ENCODE data around the gene AMBRA1.

The AMBRA1 gene

GRCh38 chr11:46640036-46640788, 46.4 kb upstream of the AMBRA1 start:
- H2BK15ac ChIP-seq (replicated peaks; ENCODE audit: low read depth) = no peak overlapping the region
- peaks cover 4% of the 10 kb centered on the region for H3K36me3 ChIP-seq (ENCODE audit: control insufficient read depth, insufficient read depth, low read length)
- no peak overlapping the region for H3K18ac ChIP-seq (ENCODE audit: low read length)
- no peak overlapping the region for H2AK5ac ChIP-seq (ENCODE audit: low read length)
- H3K23ac ChIP-seq (ENCODE audit: low read length) = no peak overlapping the region
- H3K27ac ChIP-seq (ENCODE audit: low read depth, low read length) = no peak overlapping the region
- no peak overlapping the region for H3K56ac ChIP-seq (ENCODE audit: low read length)
- H3K79me2 ChIP-seq (ENCODE audit: control insufficient read depth, insufficient read depth, low read length) = no peaks in the 10 kb centered on the region
- no peak overlapping the region for H3K4me2 ChIP-seq (ENCODE audit: low read length)
- no peak overlapping the region for H3K4ac ChIP-seq (ENCODE audit: low read depth, low read length)
- no peak overlapping the region for H4K5ac ChIP-seq (ENCODE audit: low read length)
- H3K79me1 ChIP-seq (ENCODE audit: low read length) = no peaks in the 10 kb centered on the region
- no peak for DNase-seq
- WGBS (ENCODE audit: extremely low coverage, insufficient coverage, low lambda C conversion rate) = no CpG with 5 or more reads among the region's 6 CpGs
- H3K4me3 ChIP-seq (ENCODE audit: low read length) = no peak overlapping the region
- no peaks in the 10 kb centered on the region for H3K4me1 ChIP-seq (ENCODE audit: control insufficient read depth, low read depth, low read length)
- no peak overlapping the region for H2BK5ac ChIP-seq (ENCODE audit: low read length)
- H4K8ac ChIP-seq (ENCODE audit: low read depth, low read length) = no peak overlapping the region
- H3K27me3 ChIP-seq (ENCODE audit: insufficient read depth, low read length, poor library complexity) = no peaks in the 10 kb centered on the region
- H2BK120ac ChIP-seq (ENCODE audit: low read depth, low read length) = no peak overlapping the region
- H3K9ac ChIP-seq (ENCODE audit: low read length) = no peak overlapping the region

- Histone ChIP-seq H3K27me3 (ENCODE audit: insufficient read depth, low read length, poor library complexity) (no peaks in the 10 kb centered on the region), H3K79me1 (ENCODE audit: low read length) (no peaks in the 10 kb centered on the region), H2AK5ac (ENCODE audit: low read length) (no peak overlapping the region), H3K9ac (ENCODE audit: low read length) (no peak overlapping the region), H3K36me3 (ENCODE audit: control insufficient read depth, insufficient read depth, low read length) (peaks cover 4% of the 10 kb centered on the region), H4K8ac (ENCODE audit: low read depth, low read length) (no peak overlapping the region), H3K4me2 (ENCODE audit: low read length) (no peak overlapping the region), H2BK120ac (ENCODE audit: low read depth, low read length) (no peak overlapping the region), H2BK5ac (ENCODE audit: low read length) (no peak overlapping the region), H3K18ac (ENCODE audit: low read length) (no peak overlapping the region), H4K5ac (ENCODE audit: low read length) (no peak overlapping the region), H2BK15ac (replicated peaks; ENCODE audit: low read depth) (no peak overlapping the region), H3K4ac (ENCODE audit: low read depth, low read length) (no peak overlapping the region), H3K23ac (ENCODE audit: low read length) (no peak overlapping the region), H3K27ac (ENCODE audit: low read depth, low read length) (no peak overlapping the region), H3K56ac (ENCODE audit: low read length) (no peak overlapping the region), H3K4me1 (ENCODE audit: control insufficient read depth, low read depth, low read length) (no peaks in the 10 kb centered on the region), H3K4me3 (ENCODE audit: low read length) (no peak overlapping the region), H3K79me2 (ENCODE audit: control insufficient read depth, insufficient read depth, low read length) (no peaks in the 10 kb centered on the region)
- no CpG with 5 or more reads among the region's 7 CpGs for WGBS (ENCODE audit: extremely low coverage, insufficient coverage, low lambda C conversion rate)
- DNase-seq = no peak
These were observed 45.5 kb upstream of the AMBRA1 start for GRCh38 chr11:46639197-46639839.

- no peaks in the 10 kb centered on the region for H3K27me3 ChIP-seq (ENCODE audit: insufficient read depth, low read length, poor library complexity)
- no peak overlapping the region for H2AK5ac ChIP-seq (ENCODE audit: low read length)
- no peak overlapping the region for H2BK15ac ChIP-seq (replicated peaks; ENCODE audit: low read depth)
- H3K4me3 ChIP-seq (ENCODE audit: low read length) = no peak overlapping the region
- H3K4ac ChIP-seq (ENCODE audit: low read depth, low read length) = no peak overlapping the region
- H3K56ac ChIP-seq (ENCODE audit: low read length) = no peak overlapping the region
- H3K27ac ChIP-seq (ENCODE audit: low read depth, low read length) = no peak overlapping the region
- H3K79me2 ChIP-seq (ENCODE audit: control insufficient read depth, insufficient read depth, low read length) = no peaks in the 10 kb centered on the region
- no CpG with 5 or more reads among the region's 5 CpGs for WGBS (ENCODE audit: extremely low coverage, insufficient coverage, low lambda C conversion rate)
- H3K9ac ChIP-seq (ENCODE audit: low read length) = no peak overlapping the region
- no peak overlapping the region for H3K4me2 ChIP-seq (ENCODE audit: low read length)
- H4K5ac ChIP-seq (ENCODE audit: low read length) = no peak overlapping the region
- H3K18ac ChIP-seq (ENCODE audit: low read length) = no peak overlapping the region
- peaks cover 4% of the 10 kb centered on the region for H3K36me3 ChIP-seq (ENCODE audit: control insufficient read depth, insufficient read depth, low read length)
- no peak overlapping the region for H3K23ac ChIP-seq (ENCODE audit: low read length)
- no peak overlapping the region for H4K8ac ChIP-seq (ENCODE audit: low read depth, low read length)
- DNase-seq = no peak
- no peak overlapping the region for H2BK120ac ChIP-seq (ENCODE audit: low read depth, low read length)
- H3K4me1 ChIP-seq (ENCODE audit: control insufficient read depth, low read depth, low read length) = no peaks in the 10 kb centered on the region
- no peak overlapping the region for H2BK5ac ChIP-seq (ENCODE audit: low read length)
- no peaks in the 10 kb centered on the region for H3K79me1 ChIP-seq (ENCODE audit: low read length)
These were observed 43.7 kb upstream of the AMBRA1 start for GRCh38 chr11:46637546-46637945.

- no peak overlapping the region for H2BK15ac ChIP-seq (replicated peaks; ENCODE audit: low read depth)
- no peak overlapping the region for H4K8ac ChIP-seq (ENCODE audit: low read depth, low read length)
- no peak overlapping the region for H3K27ac ChIP-seq (ENCODE audit: low read depth, low read length)
- H3K36me3 ChIP-seq (ENCODE audit: control insufficient read depth, insufficient read depth, low read length) = peaks cover 2% of the 10 kb centered on the region
- no peak overlapping the region for H2BK5ac ChIP-seq (ENCODE audit: low read length)
- no peaks in the 10 kb centered on the region for H3K4me1 ChIP-seq (ENCODE audit: control insufficient read depth, low read depth, low read length)
- H3K56ac ChIP-seq (ENCODE audit: low read length) = no peak overlapping the region
- no peak overlapping the region for H3K4me3 ChIP-seq (ENCODE audit: low read length)
- no peak overlapping the region for H3K9ac ChIP-seq (ENCODE audit: low read length)
- H2AK5ac ChIP-seq (ENCODE audit: low read length) = no peak overlapping the region
- H3K18ac ChIP-seq (ENCODE audit: low read length) = no peak overlapping the region
- H3K4me2 ChIP-seq (ENCODE audit: low read length) = no peak overlapping the region
- H3K79me1 ChIP-seq (ENCODE audit: low read length) = peaks cover 2% of the 10 kb centered on the region
- H3K4ac ChIP-seq (ENCODE audit: low read depth, low read length) = no peak overlapping the region
- H2BK120ac ChIP-seq (ENCODE audit: low read depth, low read length) = no peak overlapping the region
- DNase-seq = no peak
- no peaks in the 10 kb centered on the region for H3K27me3 ChIP-seq (ENCODE audit: insufficient read depth, low read length, poor library complexity)
- no peak overlapping the region for H4K5ac ChIP-seq (ENCODE audit: low read length)
- H3K23ac ChIP-seq (ENCODE audit: low read length) = no peak overlapping the region
- no peaks in the 10 kb centered on the region for H3K79me2 ChIP-seq (ENCODE audit: control insufficient read depth, insufficient read depth, low read length)
- no CpG with 5 or more reads among the region's 5 CpGs for WGBS (ENCODE audit: extremely low coverage, insufficient coverage, low lambda C conversion rate)
These were observed 41.8 kb upstream of the AMBRA1 start for GRCh38 chr11:46635557-46636139.

- Histone ChIP-seq H2BK15ac (replicated peaks; ENCODE audit: low read depth) (no peak overlapping the region), H3K27me3 (ENCODE audit: insufficient read depth, low read length, poor library complexity) (no peaks in the 10 kb centered on the region), H2BK120ac (ENCODE audit: low read depth, low read length) (no peak overlapping the region), H3K4me1 (ENCODE audit: control insufficient read depth, low read depth, low read length) (no peaks in the 10 kb centered on the region), H3K36me3 (ENCODE audit: control insufficient read depth, insufficient read depth, low read length) (peaks cover 2% of the 10 kb centered on the region), H3K27ac (ENCODE audit: low read depth, low read length) (no peak overlapping the region), H3K79me1 (ENCODE audit: low read length) (peaks cover 2% of the 10 kb centered on the region), H3K4me2 (ENCODE audit: low read length) (no peak overlapping the region), H3K56ac (ENCODE audit: low read length) (no peak overlapping the region), H4K8ac (ENCODE audit: low read depth, low read length) (no peak overlapping the region), H3K9ac (ENCODE audit: low read length) (no peak overlapping the region), H3K4ac (ENCODE audit: low read depth, low read length) (no peak overlapping the region), H2AK5ac (ENCODE audit: low read length) (no peak overlapping the region), H4K5ac (ENCODE audit: low read length) (no peak overlapping the region), H3K4me3 (ENCODE audit: low read length) (no peak overlapping the region), H3K18ac (ENCODE audit: low read length) (no peak overlapping the region), H3K79me2 (ENCODE audit: control insufficient read depth, insufficient read depth, low read length) (no peaks in the 10 kb centered on the region), H3K23ac (ENCODE audit: low read length) (no peak overlapping the region), H2BK5ac (ENCODE audit: low read length) (no peak overlapping the region)
- no peak for DNase-seq
- WGBS (ENCODE audit: extremely low coverage, insufficient coverage, low lambda C conversion rate) = no CpG with 5 or more reads among the region's 22 CpGs
These were observed 39.7 kb upstream of the AMBRA1 start for GRCh38 chr11:46633291-46634217.
